ENCODE results near the gene LHFPL3.

LHFPL3 gene

GRCh38 chr7:104653825-104654401, 325.5 kb downstream of the LHFPL3 start:
- Histone ChIP-seq H3K9ac (ENCODE audit: low read depth, low read length) (no peak overlapping the region), H3K4me3 (ENCODE audit: low read length) (no peak overlapping the region), H3K27me3 (ENCODE audit: control insufficient read depth, insufficient read depth, low read length) (no peaks in the 10 kb centered on the region), H3K4me2 (ENCODE audit: low read length) (no peak overlapping the region), H3K36me3 (ENCODE audit: insufficient read depth, low read length) (no peaks in the 10 kb centered on the region), H3K4me1 (ENCODE audit: control insufficient read depth, insufficient read depth, low read length) (no peaks in the 10 kb centered on the region), H3K9me3 (replicated peaks; ENCODE audit: low read length) (no peaks in the 10 kb centered on the region)

GRCh38 chr7:104655592-104655991, 327.2 kb downstream of the LHFPL3 start:
- no peak overlapping the region for H3K4me2 ChIP-seq (ENCODE audit: low read length)
- no peaks in the 10 kb centered on the region for H3K9me3 ChIP-seq (replicated peaks; ENCODE audit: low read length)
- H3K9ac ChIP-seq (ENCODE audit: low read depth, low read length): no peak overlapping the region
- H3K36me3 ChIP-seq (ENCODE audit: insufficient read depth, low read length): no peaks in the 10 kb centered on the region
- no peaks in the 10 kb centered on the region for H3K27me3 ChIP-seq (ENCODE audit: control insufficient read depth, insufficient read depth, low read length)
- no peak overlapping the region for H3K4me3 ChIP-seq (ENCODE audit: low read length)
- H3K4me1 ChIP-seq (ENCODE audit: control insufficient read depth, insufficient read depth, low read length): no peaks in the 10 kb centered on the region

- H3K4me3 ChIP-seq (ENCODE audit: low read length): no peak overlapping the region
- no peaks in the 10 kb centered on the region for H3K9me3 ChIP-seq (replicated peaks; ENCODE audit: low read length)
- no peak overlapping the region for H3K9ac ChIP-seq (ENCODE audit: low read depth, low read length)
- H3K27me3 ChIP-seq (ENCODE audit: control insufficient read depth, insufficient read depth, low read length): no peaks in the 10 kb centered on the region
- no peaks in the 10 kb centered on the region for H3K36me3 ChIP-seq (ENCODE audit: insufficient read depth, low read length)
- no peak overlapping the region for H3K4me2 ChIP-seq (ENCODE audit: low read length)
- no peaks in the 10 kb centered on the region for H3K4me1 ChIP-seq (ENCODE audit: control insufficient read depth, insufficient read depth, low read length)
Observed at GRCh38 chr7:104656467-104656866, 328.1 kb downstream of the LHFPL3 start.

- Histone ChIP-seq H3K4me2 (ENCODE audit: low read length) (no peak overlapping the region), H3K4me3 (ENCODE audit: low read length) (no peak overlapping the region), H3K27me3 (ENCODE audit: control insufficient read depth, insufficient read depth, low read length) (no peaks in the 10 kb centered on the region), H3K4me1 (ENCODE audit: control insufficient read depth, insufficient read depth, low read length) (no peaks in the 10 kb centered on the region), H3K36me3 (ENCODE audit: insufficient read depth, low read length) (no peaks in the 10 kb centered on the region), H3K9ac (ENCODE audit: low read depth, low read length) (no peak overlapping the region), H3K9me3 (replicated peaks; ENCODE audit: low read length) (no peaks in the 10 kb centered on the region)
Observed at GRCh38 chr7:104657134-104657533, 328.7 kb downstream of the LHFPL3 start.

GRCh38 chr7:104661575-104661974, 333.2 kb downstream of the LHFPL3 start:
- H3K27me3 ChIP-seq (ENCODE audit: control insufficient read depth, insufficient read depth, low read length): no peaks in the 10 kb centered on the region
- H3K4me3 ChIP-seq (ENCODE audit: low read length): no peak overlapping the region
- H3K4me2 ChIP-seq (ENCODE audit: low read length): no peak overlapping the region
- H3K9me3 ChIP-seq (replicated peaks; ENCODE audit: low read length): no peaks in the 10 kb centered on the region
- H3K36me3 ChIP-seq (ENCODE audit: insufficient read depth, low read length): no peaks in the 10 kb centered on the region
- no peaks in the 10 kb centered on the region for H3K4me1 ChIP-seq (ENCODE audit: control insufficient read depth, insufficient read depth, low read length)
- H3K9ac ChIP-seq (ENCODE audit: low read depth, low read length): no peak overlapping the region

- Histone ChIP-seq H3K4me2 (ENCODE audit: low read length) (no peak overlapping the region), H3K27me3 (ENCODE audit: control insufficient read depth, insufficient read depth, low read length) (no peaks in the 10 kb centered on the region), H3K4me1 (ENCODE audit: control insufficient read depth, insufficient read depth, low read length) (no peaks in the 10 kb centered on the region), H3K9ac (ENCODE audit: low read depth, low read length) (no peak overlapping the region), H3K9me3 (replicated peaks; ENCODE audit: low read length) (no peaks in the 10 kb centered on the region), H3K36me3 (ENCODE audit: insufficient read depth, low read length) (no peaks in the 10 kb centered on the region), H3K4me3 (ENCODE audit: low read length) (no peak overlapping the region)
Observed at GRCh38 chr7:104664648-104665047, 336.2 kb downstream of the LHFPL3 start.

- Histone ChIP-seq H3K27me3 (ENCODE audit: control insufficient read depth, insufficient read depth, low read length) (no peaks in the 10 kb centered on the region), H3K36me3 (ENCODE audit: insufficient read depth, low read length) (no peaks in the 10 kb centered on the region), H3K4me3 (ENCODE audit: low read length) (no peak overlapping the region), H3K4me1 (ENCODE audit: control insufficient read depth, insufficient read depth, low read length) (no peaks in the 10 kb centered on the region), H3K9me3 (replicated peaks; ENCODE audit: low read length) (no peaks in the 10 kb centered on the region), H3K9ac (ENCODE audit: low read depth, low read length) (no peak overlapping the region), H3K4me2 (ENCODE audit: low read length) (no peak overlapping the region)
Observed at GRCh38 chr7:104677587-104677986, 349.2 kb downstream of the LHFPL3 start.

GRCh38 chr7:104679085-104679484, 350.7 kb downstream of the LHFPL3 start:
- Histone ChIP-seq H3K4me2 (ENCODE audit: low read length) (no peak overlapping the region), H3K9ac (ENCODE audit: low read depth, low read length) (no peak overlapping the region), H3K9me3 (replicated peaks; ENCODE audit: low read length) (no peaks in the 10 kb centered on the region), H3K4me3 (ENCODE audit: low read length) (no peak overlapping the region), H3K27me3 (ENCODE audit: control insufficient read depth, insufficient read depth, low read length) (no peaks in the 10 kb centered on the region), H3K36me3 (ENCODE audit: insufficient read depth, low read length) (no peaks in the 10 kb centered on the region), H3K4me1 (ENCODE audit: control insufficient read depth, insufficient read depth, low read length) (no peaks in the 10 kb centered on the region)

GRCh38 chr7:104686286-104686685, 357.9 kb downstream of the LHFPL3 start:
- Histone ChIP-seq H3K9ac (ENCODE audit: low read depth, low read length) (no peak overlapping the region), H3K9me3 (replicated peaks; ENCODE audit: low read length) (no peaks in the 10 kb centered on the region), H3K4me3 (ENCODE audit: low read length) (no peak overlapping the region), H3K4me1 (ENCODE audit: control insufficient read depth, insufficient read depth, low read length) (no peaks in the 10 kb centered on the region), H3K36me3 (ENCODE audit: insufficient read depth, low read length) (no peaks in the 10 kb centered on the region), H3K4me2 (ENCODE audit: low read length) (no peak overlapping the region), H3K27me3 (ENCODE audit: control insufficient read depth, insufficient read depth, low read length) (no peaks in the 10 kb centered on the region)

- H3K9me3 ChIP-seq (replicated peaks; ENCODE audit: low read length): no peaks in the 10 kb centered on the region
- no peaks in the 10 kb centered on the region for H3K4me1 ChIP-seq (ENCODE audit: control insufficient read depth, insufficient read depth, low read length)
- no peak overlapping the region for H3K4me3 ChIP-seq (ENCODE audit: low read length)
- no peaks in the 10 kb centered on the region for H3K27me3 ChIP-seq (ENCODE audit: control insufficient read depth, insufficient read depth, low read length)
- H3K9ac ChIP-seq (ENCODE audit: low read depth, low read length): no peak overlapping the region
- H3K4me2 ChIP-seq (ENCODE audit: low read length): no peak overlapping the region
- H3K36me3 ChIP-seq (ENCODE audit: insufficient read depth, low read length): no peaks in the 10 kb centered on the region
Observed at GRCh38 chr7:104694710-104695109, 366.3 kb downstream of the LHFPL3 start.

GRCh38 chr7:104695563-104695962, 367.2 kb downstream of the LHFPL3 start:
- Histone ChIP-seq H3K4me2 (ENCODE audit: low read length) (no peak overlapping the region), H3K9me3 (replicated peaks; ENCODE audit: low read length) (no peaks in the 10 kb centered on the region), H3K4me3 (ENCODE audit: low read length) (no peak overlapping the region), H3K27me3 (ENCODE audit: control insufficient read depth, insufficient read depth, low read length) (no peaks in the 10 kb centered on the region), H3K9ac (ENCODE audit: low read depth, low read length) (no peak overlapping the region), H3K36me3 (ENCODE audit: insufficient read depth, low read length) (no peaks in the 10 kb centered on the region), H3K4me1 (ENCODE audit: control insufficient read depth, insufficient read depth, low read length) (no peaks in the 10 kb centered on the region)

GRCh38 chr7:104700336-104700735, 371.9 kb downstream of the LHFPL3 start:
- no peaks in the 10 kb centered on the region for H3K9me3 ChIP-seq (replicated peaks; ENCODE audit: low read length)
- H3K36me3 ChIP-seq (ENCODE audit: insufficient read depth, low read length): no peaks in the 10 kb centered on the region
- no peak overlapping the region for H3K4me2 ChIP-seq (ENCODE audit: low read length)
- H3K9ac ChIP-seq (ENCODE audit: low read depth, low read length): no peak overlapping the region
- H3K27me3 ChIP-seq (ENCODE audit: control insufficient read depth, insufficient read depth, low read length): no peaks in the 10 kb centered on the region
- H3K4me3 ChIP-seq (ENCODE audit: low read length): no peak overlapping the region
- no peaks in the 10 kb centered on the region for H3K4me1 ChIP-seq (ENCODE audit: control insufficient read depth, insufficient read depth, low read length)
